ENCODE results near the gene PYM1. TPM values are rescaled to one million over a fixed set of nuclear protein-coding genes. Genes with fewer than 3 reads are reported as not detected.

The PYM1 gene
- total RNA-seq, 2 experiments from 2014 or later, result 24.6 to 30.2 TPM

Other genes starting within 250 kb of the PYM1 start
- 1 to 10 TPM; 5.5 to 5.6 TPM for gene ITGA7, start 220.0 kb downstream of the PYM1 start, total RNA-seq
- gene BLOC1S1, start 211.8 kb downstream of the PYM1 start, total RNA-seq, result 100 to 1,000 TPM; 107 to 115 TPM
- 10 to 100 TPM in 1 of 2 experiments, 1 to 10 TPM in 1; 9.6 to 12.2 TPM for gene RDH5, start 207.5 kb downstream of the PYM1 start, total RNA-seq
- 100 to 1,000 TPM; 113 to 122 TPM for gene CD63, start 198.9 kb downstream of the PYM1 start, total RNA-seq
- gene GDF11, start 184.8 kb downstream of the PYM1 start, total RNA-seq, result 1 to 10 TPM; 7.5 to 9.5 TPM
- 100 to 1,000 TPM; 111 to 114 TPM for gene SARNP, start 110.2 kb downstream of the PYM1 start, total RNA-seq
- 10 to 100 TPM; 29.4 to 35.6 TPM for gene ORMDL2, start 109.9 kb downstream of the PYM1 start, total RNA-seq
- gene DNAJC14, start 98.3 kb downstream of the PYM1 start, total RNA-seq, result 10 to 100 TPM; 29.9 to 31.1 TPM
- not detected for gene MMP19, start 85.0 kb downstream of the PYM1 start, total RNA-seq
- gene DGKA, start 3.3 kb upstream of the PYM1 start, total RNA-seq, result 100 to 1,000 TPM; 341 to 385 TPM
- 1 to 10 TPM in 1 of 2 experiments, under 1 TPM in 1; 0.86 to 1.2 TPM for gene PMEL, start 38.1 kb upstream of the PYM1 start, total RNA-seq
- 100 to 1,000 TPM; 104 to 149 TPM for gene CDK2, start 38.9 kb upstream of the PYM1 start, total RNA-seq
- 10 to 100 TPM; 33.2 to 35.1 TPM for gene RAB5B, start 46.2 kb upstream of the PYM1 start, total RNA-seq
- 1 to 10 TPM; 2.9 to 3.4 TPM for gene SUOX, start 69.4 kb upstream of the PYM1 start, total RNA-seq
- gene IKZF4, start 93.1 kb upstream of the PYM1 start, total RNA-seq, result 10 to 100 TPM; 14.9 to 16.3 TPM
- 10 to 100 TPM; 33.9 to 64.0 TPM for gene RPS26, start 114.0 kb upstream of the PYM1 start, total RNA-seq
- under 1 TPM; 0.32 to 0.57 TPM for gene ERBB3, start 152.3 kb upstream of the PYM1 start, total RNA-seq
- 100 to 1,000 TPM; 446 to 695 TPM for gene PA2G4, start 176.7 kb upstream of the PYM1 start, total RNA-seq
- gene RPL41, start 188.7 kb upstream of the PYM1 start, total RNA-seq, result 1,000 to 10,000 TPM; 5,101 to 9,949 TPM
- gene ZC3H10, start 190.4 kb upstream of the PYM1 start, total RNA-seq, result 1 to 10 TPM; 6.4 to 6.5 TPM
- gene ESYT1, start 200.4 kb upstream of the PYM1 start, total RNA-seq, result 100 to 1,000 TPM; 132 to 160 TPM
- gene MYL6B, start 224.7 kb upstream of the PYM1 start, total RNA-seq, result 10 to 100 TPM; 76.3 to 79.3 TPM
- 100 to 1,000 TPM; 692 to 918 TPM for gene MYL6, start 230.5 kb upstream of the PYM1 start, total RNA-seq

All from activated CD4-positive, alpha-beta T cell treated with anti-CD3 and anti-CD28 coated beads for 36 hours (primary cell).